KOPT-K1 (cell line): ENCODE results near the gene RNF149.
A peak's percentile ranks its signal among the peaks of the same experiment; 100 is the strongest.
"Not testable (repeated sequence)": the region's sequence is repeated elsewhere in the genome, so short reads cannot be mapped to it uniquely, and the experiment has no call there.

Source experiments
- H3K27ac ChIP-seq: fragments of 200-600 bp; sonication (generic); 2 replicates; pipeline ENCODE4 v1.5.1; 2016; ENCODE audit warnings: antibody characterized with exemption, mild to moderate bottlenecking, low read depth, low read length; ENCODE audit not compliant: poor library complexity, severe bottlenecking
- H3K36me3 ChIP-seq: fragments of 200-600 bp; sonication (generic); 2 replicates; pipeline ENCODE4 v1.5.1; 2017; ENCODE audit warnings: antibody characterized with exemption, mild to moderate bottlenecking, low read length, moderate library complexity; ENCODE audit not compliant: insufficient read depth
- H3K9me3 ChIP-seq: fragments of 200-600 bp; sonication (generic); 2 replicates; pipeline ENCODE4 v1.5.1; 2017; ENCODE audit warnings: antibody characterized with exemption, low read length, mild to moderate bottlenecking; ENCODE audit not compliant: insufficient read depth, poor library complexity, severe bottlenecking

The RNF149 gene

GRCh38 chr2:101308432-101309210, at the start of gene RNF149:
TSS of gene RNF149 (minus strand) at chr2:101308701. CDS start at chr2:101308588, 113 bp downstream.
- peaks cover 29% of the 10 kb centered on the region for H3K36me3 ChIP-seq
- H3K9me3 ChIP-seq, result no peaks in the 10 kb centered on the region
- peak within 1 kb of the TSS; percentile 93 for H3K27ac ChIP-seq

DNA sequence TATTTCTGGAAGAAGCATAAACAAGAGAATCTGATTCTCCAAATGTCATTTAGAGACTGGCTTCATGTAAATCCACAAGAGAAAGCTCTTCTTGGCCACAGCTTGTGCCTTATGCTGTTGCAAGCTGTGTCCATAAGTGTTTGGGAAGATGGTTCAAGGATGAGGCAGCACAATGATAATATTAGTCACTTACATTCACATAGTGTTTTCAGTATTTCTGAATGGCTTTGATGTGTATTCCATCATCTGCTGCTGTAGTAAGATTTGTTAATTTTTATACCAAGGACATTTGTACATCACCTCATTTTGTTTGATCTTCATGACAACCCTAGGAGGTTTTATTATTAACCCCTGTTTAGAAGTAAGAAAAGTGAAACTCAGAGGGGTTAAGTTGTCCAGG, 48.9 kb upstream of the RNF149 start:
- Histone ChIP-seq H3K9me3 (no peaks in the 10 kb centered on the region), H3K27ac (no peak overlapping the region), H3K36me3 (no peaks in the 10 kb centered on the region)

GRCh38 chr2:101356521-101356920, 48.0 kb upstream of the RNF149 start:
- Histone ChIP-seq H3K9me3 (no peaks in the 10 kb centered on the region), H3K27ac (no peak overlapping the region), H3K36me3 (no peaks in the 10 kb centered on the region)

DNA sequence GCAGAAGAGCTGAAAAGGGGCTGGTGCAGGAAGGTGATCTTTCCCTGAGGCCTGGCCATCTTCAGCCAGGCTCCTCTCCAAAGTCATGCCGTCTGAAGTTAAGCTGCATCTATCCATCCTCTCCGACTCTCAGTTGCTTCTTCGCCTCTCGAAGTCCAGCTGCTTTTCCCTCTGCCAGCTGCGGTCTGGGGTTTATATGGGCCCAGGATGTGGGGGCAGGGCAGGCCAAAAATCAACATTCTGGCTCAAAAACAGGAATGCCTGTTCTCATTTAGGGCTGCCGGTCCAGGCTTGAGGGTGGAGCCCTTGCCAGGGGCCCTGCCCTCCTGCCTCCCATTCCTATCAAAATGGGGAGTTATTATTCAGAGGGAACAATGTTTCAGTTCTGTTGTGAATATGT, 47.6 kb upstream of the RNF149 start:
- Histone ChIP-seq H3K27ac (no peak overlapping the region), H3K36me3 (no peaks in the 10 kb centered on the region), H3K9me3 (no peaks in the 10 kb centered on the region)

- Histone ChIP-seq H3K27ac (no peak overlapping the region), H3K36me3 (no peaks in the 10 kb centered on the region), H3K9me3 (no peaks in the 10 kb centered on the region)
These were observed 47.0 kb upstream of the RNF149 start for GRCh38 chr2:101355401-101356054.

DNA sequence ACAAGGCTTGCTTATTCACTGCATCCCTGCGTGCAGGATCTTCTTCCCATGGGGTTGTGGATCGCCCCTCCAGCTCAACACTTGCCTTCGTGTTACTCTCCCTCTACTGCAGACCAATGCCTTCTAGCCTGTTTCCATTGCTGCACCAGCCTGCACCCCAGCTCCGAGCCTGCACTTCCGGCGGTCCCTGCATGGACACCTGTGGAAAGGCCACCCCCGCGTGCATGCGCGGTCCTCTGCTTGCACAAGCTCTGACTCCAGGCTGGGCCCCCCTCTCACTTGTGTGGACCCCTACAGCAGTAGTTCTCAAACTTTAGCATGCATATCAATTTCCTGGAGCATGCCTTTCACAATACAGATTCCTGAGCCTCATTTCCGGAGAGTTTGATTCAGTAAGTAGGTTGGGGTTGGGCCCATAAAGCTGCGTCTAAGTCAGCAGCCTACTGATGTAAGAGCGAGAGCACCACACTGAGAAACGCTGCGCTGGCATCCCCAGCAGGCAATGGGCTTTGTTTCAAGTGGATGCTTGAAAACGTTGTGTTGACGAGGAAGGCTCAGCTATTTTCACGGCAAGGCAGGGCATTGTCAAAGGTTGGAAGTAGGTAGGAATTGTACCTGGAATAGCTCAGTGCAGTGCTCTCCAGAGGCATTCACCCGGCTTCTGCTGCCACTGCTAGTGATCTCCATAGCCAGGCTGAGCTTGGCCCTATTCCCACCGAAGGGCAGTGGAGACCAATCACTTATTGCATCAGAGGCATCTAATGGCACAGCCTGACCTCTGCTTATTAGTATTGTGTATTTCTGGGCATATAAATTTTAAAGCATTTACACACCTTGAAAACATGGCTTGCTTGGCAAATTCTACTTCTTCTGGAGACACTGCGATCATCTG, 46.2 kb upstream of the RNF149 start:
- no peaks in the 10 kb centered on the region for H3K9me3 ChIP-seq
- no peaks in the 10 kb centered on the region for H3K36me3 ChIP-seq
- H3K27ac ChIP-seq, result no peak overlapping the region

DNA sequence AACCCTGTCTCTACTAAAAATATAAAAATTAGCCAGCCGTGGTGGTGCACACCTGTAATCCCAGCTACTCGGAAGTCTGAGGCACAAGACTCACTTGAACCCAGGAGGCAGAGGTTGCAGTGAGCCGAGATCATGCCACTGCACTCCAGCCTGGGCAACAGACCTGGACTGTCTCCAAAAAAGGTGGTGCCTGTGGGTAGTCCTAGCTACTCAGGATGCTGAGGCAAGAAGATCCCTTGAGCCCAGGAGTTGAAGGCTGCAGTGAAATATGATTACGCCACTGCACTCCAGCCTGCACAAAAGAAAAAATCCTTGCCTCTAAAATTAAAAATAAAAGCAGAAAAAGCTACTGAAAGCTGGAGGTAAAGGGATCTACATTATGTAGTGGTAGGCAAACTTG, 44.1 kb upstream of the RNF149 start:
- H3K9me3 ChIP-seq, H3K36me3 ChIP-seq: not testable (repeated sequence)

GRCh38 chr2:101351207-101351606, 42.7 kb upstream of the RNF149 start:
- no peak overlapping the region for H3K27ac ChIP-seq
- no peaks in the 10 kb centered on the region for H3K9me3 ChIP-seq
- H3K36me3 ChIP-seq, result no peaks in the 10 kb centered on the region

More for the DNA sequence above, 44.1 kb upstream of the RNF149 start:
- not testable (repeated sequence) for H3K27ac ChIP-seq

DNA sequence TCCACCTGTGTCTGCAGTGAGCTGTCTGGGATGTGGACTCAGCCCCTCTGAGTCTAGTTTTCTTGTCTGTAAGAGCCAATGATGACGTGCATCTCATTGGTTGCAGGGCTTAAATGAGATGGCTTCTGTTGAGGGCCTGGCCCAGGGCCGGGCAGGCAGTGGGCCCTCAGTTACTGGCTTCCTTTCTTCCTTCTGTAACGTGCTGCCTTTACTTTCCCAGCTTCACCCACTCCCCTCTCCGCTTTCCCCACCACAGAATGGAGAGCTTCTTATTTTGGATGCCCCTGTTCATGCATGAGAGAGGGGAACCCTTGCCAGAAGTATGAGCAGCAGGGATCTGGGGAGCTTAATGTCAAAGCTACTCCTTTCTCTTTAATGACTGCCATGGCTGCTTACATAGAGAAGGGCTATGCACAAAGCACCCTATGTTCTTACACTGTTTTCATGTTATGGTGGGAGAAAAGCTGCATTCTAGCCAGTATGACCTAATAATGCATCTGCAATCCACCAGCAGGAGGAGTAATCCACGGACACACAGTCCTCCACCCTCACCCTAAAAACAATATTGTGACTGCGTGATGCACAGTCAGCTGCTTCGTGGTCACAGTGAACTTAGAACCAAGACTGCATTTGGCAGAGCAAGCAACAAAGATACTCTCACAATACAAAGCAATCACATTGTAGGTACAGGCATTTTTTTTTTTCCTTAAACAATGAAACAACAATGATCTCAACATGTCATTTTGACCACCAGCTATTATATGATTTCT, 41.6 kb upstream of the RNF149 start:
- no peaks in the 10 kb centered on the region for H3K9me3 ChIP-seq

GRCh38 chr2:101348883-101349282, 40.4 kb upstream of the RNF149 start:
- H3K9me3 ChIP-seq, result no peaks in the 10 kb centered on the region
- no peak overlapping the region for H3K27ac ChIP-seq
- H3K36me3 ChIP-seq, result no peaks in the 10 kb centered on the region

More for the DNA sequence above, 41.6 kb upstream of the RNF149 start:
- H3K36me3 ChIP-seq, result no peaks in the 10 kb centered on the region
- no peak overlapping the region for H3K27ac ChIP-seq

DNA sequence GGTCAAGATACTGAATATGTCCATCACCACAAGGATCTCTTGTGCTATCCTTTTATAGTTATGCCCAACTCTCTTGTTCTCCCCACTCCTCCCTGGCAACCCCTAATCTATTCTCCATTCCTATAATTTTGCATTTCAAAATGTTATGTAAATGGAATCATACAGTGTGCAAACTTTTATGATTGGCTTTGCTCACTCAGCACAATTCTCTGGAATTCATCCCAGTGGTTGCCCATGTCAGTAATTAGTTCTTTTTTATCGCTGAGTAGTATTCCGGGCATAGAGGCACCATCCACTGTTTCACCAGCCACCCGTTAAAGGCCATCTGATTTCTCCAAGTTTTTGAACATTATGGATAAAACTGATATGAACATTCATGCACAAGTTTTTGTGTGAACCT, 38.4 kb upstream of the RNF149 start:
- no peak overlapping the region for H3K27ac ChIP-seq
- no peaks in the 10 kb centered on the region for H3K36me3 ChIP-seq
- no peaks in the 10 kb centered on the region for H3K9me3 ChIP-seq

DNA sequence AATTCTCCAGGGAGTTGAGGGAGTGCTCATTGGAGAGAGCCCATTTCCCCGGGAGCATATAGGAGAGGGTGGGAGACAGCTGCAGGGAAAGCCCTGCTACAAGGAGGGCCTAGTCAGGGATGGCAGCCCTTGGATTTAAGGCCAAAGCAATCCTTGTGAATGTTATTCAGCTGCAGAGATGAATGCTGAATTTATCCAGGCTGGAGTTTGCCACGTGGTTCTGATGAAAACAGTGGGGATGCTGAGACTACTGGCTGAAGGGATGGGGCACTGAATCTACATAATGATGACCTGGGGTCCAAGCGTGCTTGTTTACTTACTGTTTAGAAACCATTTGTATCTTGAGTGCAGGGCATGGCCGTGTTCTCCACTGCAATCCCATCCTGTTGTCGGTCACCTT, 35.6 kb upstream of the RNF149 start:
- Histone ChIP-seq H3K9me3 (no peaks in the 10 kb centered on the region), H3K36me3 (no peaks in the 10 kb centered on the region), H3K27ac (no peak overlapping the region)

GRCh38 chr2:101342625-101343008, 34.1 kb upstream of the RNF149 start:
- Histone ChIP-seq H3K9me3 (no peaks in the 10 kb centered on the region), H3K36me3 (no peaks in the 10 kb centered on the region), H3K27ac (no peak overlapping the region)

- Histone ChIP-seq H3K9me3 (no peaks in the 10 kb centered on the region), H3K27ac (no peak overlapping the region), H3K36me3 (no peaks in the 10 kb centered on the region)
These were observed 33.6 kb upstream of the RNF149 start for GRCh38 chr2:101341901-101342624.
